ENCODE results near the gene MGAT3. TPM values are rescaled to one million over a fixed set of nuclear protein-coding genes. Genes with fewer than 3 reads are reported as not detected.
"Not testable (repeated sequence)": the region's sequence is repeated elsewhere in the genome, so short reads cannot be mapped to it uniquely, and the experiment has no call there.

Gene MGAT3
- total RNA-seq, 1 experiment from 2014 or later = 6.5 TPM

DNA sequence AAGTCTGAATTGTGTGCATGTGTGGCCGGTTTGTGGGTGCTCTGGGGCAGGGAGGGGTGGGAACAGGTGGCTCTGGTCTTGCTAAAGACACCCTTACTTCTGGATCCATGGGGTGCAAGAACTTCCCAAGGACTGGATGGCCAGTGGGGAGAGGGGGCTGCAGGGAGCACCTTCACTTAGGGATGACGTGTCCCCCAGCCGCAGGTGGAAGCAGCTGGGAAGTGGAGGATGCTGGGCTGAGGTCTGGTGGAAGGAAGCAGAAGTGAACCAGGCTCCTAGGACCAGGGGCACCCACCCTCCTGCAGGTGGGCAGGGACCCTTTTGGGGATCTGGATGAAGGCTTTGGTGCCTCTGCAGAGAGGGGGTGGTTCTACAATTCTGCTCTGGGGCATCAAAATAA is 35.4 kb downstream of the MGAT3 start:
- DNase-seq = no peak
- no peak overlapping the region for H3K4me3 ChIP-seq (ENCODE audit: insufficient read depth, low read depth, low read length)
- no peaks in the 10 kb centered on the region for H3K27me3 ChIP-seq (ENCODE audit: control insufficient read depth, insufficient read depth, low read length)
- no peaks in the 10 kb centered on the region for H3K36me3 ChIP-seq (replicated peaks; ENCODE audit: control insufficient read depth, insufficient read depth, low read length)

- DNase-seq = no peak
- Histone ChIP-seq H3K27me3 (ENCODE audit: control insufficient read depth, insufficient read depth, low read length) (peaks cover 2% of the 10 kb centered on the region; the same call in 1 of the 2 replicates), H3K4me3 (ENCODE audit: insufficient read depth, low read depth, low read length) (no peak overlapping the region), H3K36me3 (replicated peaks; ENCODE audit: control insufficient read depth, insufficient read depth, low read length) (no peaks in the 10 kb centered on the region)
These were observed 36.9 kb downstream of the MGAT3 start for GRCh38 chr22:39493759-39494158.

DNA sequence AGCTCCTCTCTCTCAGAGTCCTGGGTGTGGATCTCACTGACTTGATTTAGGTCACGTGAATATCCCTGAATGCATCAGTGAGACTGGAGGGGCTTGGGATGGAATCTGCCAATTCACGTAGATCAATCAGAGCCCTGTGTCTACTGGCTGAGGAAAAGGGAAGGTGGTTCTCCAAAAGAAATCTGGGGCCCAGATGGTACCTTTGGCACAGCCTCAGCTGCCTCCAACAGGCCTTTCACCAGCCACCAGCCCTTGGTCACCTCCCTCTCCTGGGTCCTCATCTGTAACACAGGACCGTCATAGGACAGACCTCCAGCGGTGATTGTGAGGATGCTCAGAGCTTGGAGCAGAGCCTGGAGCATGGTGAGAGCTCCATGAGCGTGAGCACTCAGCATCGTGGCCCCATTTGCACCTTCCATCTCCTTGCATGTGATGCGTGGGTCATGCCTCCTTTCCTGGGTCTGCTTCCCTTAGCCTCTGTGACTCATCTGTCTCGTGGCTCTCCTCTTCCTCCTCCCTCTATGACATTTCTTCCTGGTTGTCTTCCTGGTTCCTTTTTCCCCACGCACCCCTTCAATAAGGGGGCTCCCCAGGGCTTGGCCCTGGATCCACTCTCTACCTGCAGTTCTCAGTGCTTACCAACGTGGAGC is 37.8 kb downstream of the MGAT3 start:
- no peak for DNase-seq
- Histone ChIP-seq H3K36me3 (replicated peaks; ENCODE audit: control insufficient read depth, insufficient read depth, low read length) (no peaks in the 10 kb centered on the region), H3K4me3 (ENCODE audit: insufficient read depth, low read depth, low read length) (no peak overlapping the region), H3K27me3 (ENCODE audit: control insufficient read depth, insufficient read depth, low read length) (peaks cover 3% of the 10 kb centered on the region; the same call in 1 of the 2 replicates)

DNA sequence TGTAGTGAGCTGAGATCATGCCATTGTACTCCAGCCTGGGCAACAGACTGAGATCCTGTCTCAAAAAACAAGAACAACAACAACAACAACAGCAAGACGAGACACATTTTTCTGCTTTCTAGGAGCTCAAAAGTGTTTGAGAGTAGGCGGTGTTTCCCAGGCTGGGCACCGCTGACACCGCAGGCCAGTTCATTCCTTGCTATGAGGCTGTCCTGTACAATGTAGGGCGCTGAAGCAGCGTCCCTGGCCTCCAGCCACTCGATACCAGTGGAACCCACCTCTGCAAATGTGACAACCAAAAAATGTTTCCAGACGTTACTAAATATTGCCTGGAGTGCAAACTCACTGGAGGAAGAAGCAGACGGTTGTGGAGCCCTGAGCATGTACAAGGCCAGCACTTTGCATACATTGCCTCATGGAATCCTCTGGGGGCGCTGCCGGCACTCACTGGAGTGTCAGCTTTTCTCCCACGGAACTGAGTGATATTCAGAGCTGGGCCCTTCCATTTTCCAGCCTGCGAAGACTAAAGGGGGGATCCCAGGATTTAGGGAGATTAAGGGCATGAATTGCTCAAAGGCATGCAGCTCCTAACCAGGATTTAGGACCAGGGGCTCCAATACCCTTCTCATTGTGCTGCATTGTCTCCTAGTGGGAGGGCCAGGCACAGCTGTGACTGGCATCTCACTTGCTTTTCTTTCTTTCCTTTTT is 39.5 kb downstream of the MGAT3 start:
- Histone ChIP-seq H3K27me3 (ENCODE audit: control insufficient read depth, insufficient read depth, low read length) (peaks cover 5% of the 10 kb centered on the region; the same call in 1 of the 2 replicates), H3K36me3 (replicated peaks; ENCODE audit: control insufficient read depth, insufficient read depth, low read length) (no peaks in the 10 kb centered on the region), H3K4me3 (ENCODE audit: insufficient read depth, low read depth, low read length) (no peak overlapping the region)
- DNase-seq = peak; percentile 71

DNA sequence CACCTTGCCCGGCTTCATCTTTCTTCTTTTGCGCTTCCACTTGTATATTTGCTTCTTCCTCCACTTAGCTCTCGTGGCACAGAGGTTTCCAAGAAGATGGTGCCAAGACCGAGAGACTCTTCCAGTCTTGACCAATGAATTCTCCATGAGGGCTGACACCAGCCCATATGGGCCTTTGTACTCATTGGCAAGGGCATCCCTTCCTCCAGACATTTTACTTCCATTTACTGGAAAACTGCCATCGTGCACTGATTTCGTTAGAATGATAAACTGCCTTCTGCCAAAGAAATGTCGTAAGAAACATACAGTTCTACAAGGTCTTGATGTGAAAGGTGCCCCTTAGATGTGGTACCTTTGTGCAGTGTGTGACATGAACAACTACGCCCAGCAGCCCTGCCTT is 40.6 kb downstream of the MGAT3 start:
- Histone ChIP-seq H3K4me3 (ENCODE audit: insufficient read depth, low read depth, low read length) (no peak overlapping the region), H3K27me3 (ENCODE audit: control insufficient read depth, insufficient read depth, low read length) (peaks cover 5% of the 10 kb centered on the region; the same call in 1 of the 2 replicates), H3K36me3 (replicated peaks; ENCODE audit: control insufficient read depth, insufficient read depth, low read length) (no peaks in the 10 kb centered on the region)
- no peak for DNase-seq

DNA sequence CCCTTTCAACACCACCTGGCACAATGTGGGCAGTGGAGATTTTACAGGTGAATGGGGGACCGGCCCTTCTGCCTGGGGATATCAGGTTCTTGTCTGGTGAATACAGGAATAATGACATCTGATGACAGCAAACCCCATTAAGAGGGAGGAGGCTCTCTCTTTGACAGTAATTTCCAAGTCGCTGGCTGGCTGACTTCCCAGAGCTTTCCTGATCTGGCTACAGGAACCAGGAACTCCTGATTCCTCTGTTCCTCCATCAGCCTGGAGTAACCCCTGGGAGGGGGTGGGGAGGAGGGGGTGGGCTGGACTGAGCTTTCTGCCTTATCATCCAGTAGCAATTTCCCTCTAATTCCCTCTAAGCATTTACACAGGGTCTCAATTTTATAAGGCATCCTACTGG is 41.6 kb downstream of the MGAT3 start:
- no peaks in the 10 kb centered on the region for H3K36me3 ChIP-seq (replicated peaks; ENCODE audit: control insufficient read depth, insufficient read depth, low read length)
- DNase-seq = no peak
- H3K27me3 ChIP-seq (ENCODE audit: control insufficient read depth, insufficient read depth, low read length) = peaks cover 5% of the 10 kb centered on the region; the same call in 1 of the 2 replicates
- no peak overlapping the region for H3K4me3 ChIP-seq (ENCODE audit: insufficient read depth, low read depth, low read length)

GRCh38 chr22:39498802-39499201 is 42.0 kb downstream of the MGAT3 start:
- Histone ChIP-seq H3K27me3 (ENCODE audit: control insufficient read depth, insufficient read depth, low read length) (peaks cover 5% of the 10 kb centered on the region; the same call in 1 of the 2 replicates), H3K36me3 (replicated peaks; ENCODE audit: control insufficient read depth, insufficient read depth, low read length) (no peaks in the 10 kb centered on the region), H3K4me3 (ENCODE audit: insufficient read depth, low read depth, low read length) (no peak overlapping the region)
- DNase-seq = no peak

DNA sequence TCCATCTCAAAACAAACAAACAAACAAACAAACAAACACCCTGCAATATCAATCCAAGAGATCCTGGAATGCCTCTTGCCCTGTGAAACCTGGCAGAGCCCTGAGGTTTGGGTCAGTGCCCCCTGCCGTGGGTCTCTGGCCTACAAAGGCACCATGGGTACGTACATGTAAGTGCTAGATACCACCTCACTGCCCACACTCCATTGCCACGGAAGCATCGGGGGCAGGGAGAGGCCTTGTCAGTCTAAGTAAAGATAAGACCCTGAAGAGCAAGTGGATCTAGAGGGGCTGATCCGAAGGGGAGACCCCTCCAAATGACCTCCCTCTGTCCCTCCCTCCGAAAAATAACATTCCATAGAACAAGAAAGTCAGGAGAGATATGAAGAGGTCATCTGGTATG is 43.3 kb downstream of the MGAT3 start:
- H3K27me3 ChIP-seq (ENCODE audit: control insufficient read depth, insufficient read depth, low read length) = peaks cover 5% of the 10 kb centered on the region; the same call in 1 of the 2 replicates
- no peak for DNase-seq

DNA sequence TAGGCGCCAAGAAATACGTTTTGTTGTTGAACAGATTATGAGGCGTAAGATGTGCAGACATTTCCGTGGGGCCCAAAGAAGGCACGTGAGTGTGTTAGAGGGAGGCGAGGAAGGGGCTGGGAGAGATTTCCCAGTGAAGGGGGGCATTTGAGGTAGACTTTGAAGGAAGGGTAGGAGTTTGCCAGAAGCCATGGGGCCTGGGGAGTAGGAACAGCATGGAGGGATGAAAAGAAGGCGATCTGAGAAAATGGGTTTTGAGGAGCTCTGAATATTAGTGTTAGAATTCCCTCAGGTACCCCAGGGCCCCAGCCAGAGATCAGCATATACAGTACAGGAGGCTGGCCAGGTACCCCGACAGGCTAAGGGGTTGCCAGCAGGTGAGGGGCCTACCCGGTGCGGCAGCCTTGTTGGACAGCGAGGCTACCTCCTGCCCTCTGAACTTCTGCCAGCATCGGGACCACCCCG is 44.9 kb downstream of the MGAT3 start:
- H3K36me3 ChIP-seq (replicated peaks; ENCODE audit: control insufficient read depth, insufficient read depth, low read length) = peaks cover 10% of the 10 kb centered on the region
- H3K4me3 ChIP-seq (ENCODE audit: insufficient read depth, low read depth, low read length) = peak overlapping the region; percentile 93
- peaks cover 6% of the 10 kb centered on the region; the same call in 1 of the 2 replicates for H3K27me3 ChIP-seq (ENCODE audit: control insufficient read depth, insufficient read depth, low read length)
- DNase-seq = peak; percentile 37

More for the DNA sequence above, 43.3 kb downstream of the MGAT3 start:
- Histone ChIP-seq H3K36me3 (replicated peaks; ENCODE audit: control insufficient read depth, insufficient read depth, low read length) (peaks cover 4% of the 10 kb centered on the region), H3K4me3 (ENCODE audit: insufficient read depth, low read depth, low read length) (no peak overlapping the region)

GRCh38 chr22:39502109-39502788 is 45.4 kb downstream of the MGAT3 start, which contains the start of gene MIEF1:
TSS of gene MIEF1 (plus strand) at chr22:39502290. CDS start at chr22:39511295, 9,005 bp downstream.
- H3K36me3 ChIP-seq (replicated peaks; ENCODE audit: control insufficient read depth, insufficient read depth, low read length) = peaks cover 10% of the 10 kb centered on the region
- H3K27me3 ChIP-seq (ENCODE audit: control insufficient read depth, insufficient read depth, low read length) = peaks cover 6% of the 10 kb centered on the region; the same call in 1 of the 2 replicates
- peak within 1 kb of the TSS; percentile 93 for H3K4me3 ChIP-seq (ENCODE audit: insufficient read depth, low read depth, low read length)
- DNase-seq = peak; percentile 98

- Histone ChIP-seq H3K27me3 (ENCODE audit: control insufficient read depth, insufficient read depth, low read length) (peaks cover 8% of the 10 kb centered on the region; the same call in 1 of the 2 replicates), H3K4me3 (ENCODE audit: insufficient read depth, low read depth, low read length) (peak overlapping the region; percentile 93), H3K36me3 (replicated peaks; ENCODE audit: control insufficient read depth, insufficient read depth, low read length) (peaks cover 10% of the 10 kb centered on the region)
- peak; percentile 32 for DNase-seq
These were observed 46.1 kb downstream of the MGAT3 start for GRCh38 chr22:39502789-39503409.

DNA sequence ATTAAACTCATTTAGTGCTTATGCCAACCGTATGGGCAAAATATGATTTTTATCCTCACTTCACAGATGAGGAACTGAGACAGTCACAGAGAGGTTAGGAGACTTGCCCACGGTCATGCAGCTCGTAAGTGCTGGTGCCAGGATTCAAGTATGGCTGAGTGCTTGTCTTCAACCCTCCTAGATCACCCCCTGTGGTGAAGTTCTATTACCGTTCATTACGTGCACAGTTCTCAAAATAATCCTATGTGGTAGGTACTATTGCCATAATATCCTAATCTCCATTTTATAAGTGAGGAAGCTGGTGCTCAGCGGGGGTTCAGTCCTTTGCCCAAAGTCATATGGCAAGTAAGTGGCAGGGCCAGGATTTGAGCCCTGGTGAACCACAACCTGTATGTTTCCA is 46.8 kb downstream of the MGAT3 start:
- Histone ChIP-seq H3K36me3 (replicated peaks; ENCODE audit: control insufficient read depth, insufficient read depth, low read length) (peaks cover 10% of the 10 kb centered on the region), H3K4me3 (ENCODE audit: insufficient read depth, low read depth, low read length) (no peak overlapping the region), H3K27me3 (ENCODE audit: control insufficient read depth, insufficient read depth, low read length) (peaks cover 14% of the 10 kb centered on the region)
- DNase-seq = no peak

DNA sequence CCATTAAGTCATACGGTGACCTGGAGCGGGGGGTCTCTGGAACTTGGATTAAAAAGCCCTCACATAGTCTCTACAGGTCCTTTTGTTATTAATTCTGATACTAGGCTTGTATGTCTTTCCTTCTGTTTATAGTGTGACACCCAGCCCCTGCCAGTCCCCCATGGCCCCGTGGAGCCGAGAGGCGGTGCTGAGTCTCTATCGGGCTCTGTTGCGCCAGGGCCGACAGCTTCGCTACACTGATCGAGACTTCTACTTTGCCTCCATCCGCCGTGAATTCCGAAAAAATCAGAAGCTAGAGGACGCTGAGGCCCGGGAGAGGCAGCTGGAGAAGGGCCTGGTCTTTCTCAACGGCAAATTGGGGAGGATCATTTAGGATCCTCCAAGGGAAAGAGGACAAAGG is 47.3 kb downstream of the MGAT3 start:
- Histone ChIP-seq H3K4me3 (ENCODE audit: insufficient read depth, low read depth, low read length) (no peak overlapping the region), H3K36me3 (replicated peaks; ENCODE audit: control insufficient read depth, insufficient read depth, low read length) (peaks cover 10% of the 10 kb centered on the region), H3K27me3 (ENCODE audit: control insufficient read depth, insufficient read depth, low read length) (peaks cover 14% of the 10 kb centered on the region)
- no peak for DNase-seq

GRCh38 chr22:39507021-39507420 is 50.2 kb downstream of the MGAT3 start:
- not testable (repeated sequence) for H3K4me3 ChIP-seq (ENCODE audit: insufficient read depth, low read depth, low read length); DNase-seq
- H3K36me3 ChIP-seq (replicated peaks; ENCODE audit: control insufficient read depth, insufficient read depth, low read length) = peaks cover 19% of the 10 kb centered on the region
- peaks cover 30% of the 10 kb centered on the region for H3K27me3 ChIP-seq (ENCODE audit: control insufficient read depth, insufficient read depth, low read length)
